NCI-H2227 (cell line): ENCODE results near the gene MGAT3.
"Not testable (repeated sequence)": the region's sequence is repeated elsewhere in the genome, so short reads cannot be mapped to it uniquely, and the experiment has no call there.

Source experiments
- DNase-seq: peaks from one replicate; lab custom pipeline; 2025; ENCODE audit not compliant: unreplicated experiment; lab: John Stamatoyannopoulos, UW

MGAT3 gene

DNA sequence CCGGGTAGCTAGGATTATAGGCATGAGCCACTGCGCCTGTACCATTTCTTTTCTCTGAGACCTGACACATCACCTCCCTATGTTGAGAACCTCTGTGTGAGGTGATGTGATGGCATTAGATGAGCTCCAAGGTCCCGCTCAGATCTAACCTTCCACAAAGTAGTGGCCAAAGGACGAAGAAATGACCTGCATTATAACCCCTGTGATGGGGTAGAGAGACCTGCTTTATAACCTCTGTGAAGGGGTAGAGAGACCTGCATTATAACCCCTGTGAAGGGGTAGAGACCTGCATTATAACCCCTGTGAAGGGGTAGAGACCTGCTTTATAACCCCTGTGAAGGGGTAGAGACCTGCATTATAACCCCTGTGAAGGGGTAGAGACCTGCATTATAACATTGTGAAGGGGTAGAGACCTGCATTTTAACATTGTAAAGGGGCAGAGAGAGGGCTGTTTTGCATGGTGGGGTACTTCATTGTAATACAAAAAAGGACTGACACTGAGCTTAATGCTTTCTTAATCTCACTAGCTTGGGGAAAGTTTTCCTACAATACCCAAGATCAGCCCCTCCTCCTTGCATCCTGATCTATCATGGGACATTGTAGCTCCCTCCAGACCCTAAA is 53.8 kb downstream of the MGAT3 start:
- DNase-seq = no peak

DNA sequence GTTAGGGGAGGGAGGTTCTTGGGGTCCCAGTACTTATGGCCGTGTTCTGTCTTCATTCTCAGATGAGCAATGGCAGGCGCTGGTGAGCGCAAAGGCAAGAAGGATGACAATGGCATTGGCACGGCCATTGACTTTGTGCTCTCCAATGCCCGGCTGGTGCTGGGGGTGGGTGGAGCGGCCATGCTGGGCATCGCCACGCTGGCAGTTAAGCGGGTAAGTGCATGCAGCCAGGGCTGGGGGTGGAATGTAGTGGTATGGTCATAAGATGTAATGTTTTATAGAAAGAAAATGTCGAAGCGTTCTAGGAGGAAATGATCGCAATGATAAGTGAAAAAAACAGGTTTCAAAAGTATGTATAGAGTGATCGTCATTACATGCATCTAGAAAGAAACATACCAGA is 54.4 kb downstream of the MGAT3 start:
- no peak for DNase-seq

- DNase-seq = no peak
Observed at GRCh38 chr22:39512026-39512425, 55.2 kb downstream of the MGAT3 start.

DNA sequence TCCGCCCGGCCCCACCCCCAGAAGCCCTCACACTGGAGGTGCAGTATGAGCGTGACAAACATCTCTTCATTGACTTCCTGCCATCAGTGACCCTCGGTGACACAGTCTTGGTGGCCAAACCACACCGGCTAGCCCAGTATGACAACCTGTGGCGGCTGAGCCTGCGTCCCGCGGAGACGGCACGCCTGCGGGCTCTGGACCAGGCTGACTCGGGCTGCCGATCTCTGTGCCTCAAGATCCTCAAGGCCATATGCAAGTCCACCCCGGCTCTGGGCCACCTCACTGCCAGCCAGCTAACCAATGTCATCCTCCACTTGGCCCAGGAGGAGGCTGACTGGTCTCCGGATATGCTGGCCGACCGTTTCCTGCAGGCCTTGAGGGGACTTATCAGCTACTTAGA is 57.0 kb downstream of the MGAT3 start:
- DNase-seq = no peak

GRCh38 chr22:39514373-39514973 is 57.7 kb downstream of the MGAT3 start:
- DNase-seq = peak; percentile 62

GRCh38 chr22:39515266-39516050 is 58.6 kb downstream of the MGAT3 start:
- DNase-seq = no peak

GRCh38 chr22:39517470-39517869 is 60.7 kb downstream of the MGAT3 start:
- DNase-seq = no peak

DNA sequence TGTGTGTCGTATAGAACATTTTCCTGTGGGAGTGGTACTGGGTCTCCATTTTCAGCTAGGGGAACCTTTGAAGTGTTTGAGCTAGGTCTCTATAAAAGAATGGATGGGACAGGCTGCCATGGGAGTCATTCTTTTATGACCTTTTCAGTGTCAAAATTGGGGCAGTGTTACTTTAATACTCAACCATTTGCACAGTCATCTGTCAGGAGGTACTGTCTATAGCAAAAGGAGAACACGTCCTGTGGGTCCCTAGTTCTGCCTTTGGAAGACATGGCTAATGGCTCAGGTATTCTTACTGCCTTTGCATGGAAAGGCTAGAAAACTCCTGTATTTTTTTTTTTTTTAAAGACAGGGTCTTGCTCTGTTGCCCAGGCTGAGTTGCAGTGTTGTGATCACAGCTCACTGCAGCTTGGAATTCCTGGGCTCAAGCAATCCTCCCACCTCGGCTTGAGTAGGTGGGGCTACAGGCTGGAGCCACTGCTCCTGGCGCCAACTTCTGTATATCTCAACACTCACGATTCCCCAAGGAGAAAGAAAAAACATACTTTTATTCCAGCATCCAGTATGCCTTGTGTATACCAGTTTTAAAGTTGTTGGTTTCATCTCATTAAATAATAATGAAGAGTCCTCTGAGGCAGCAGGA is 61.5 kb downstream of the MGAT3 start:
- DNase-seq = peak; percentile 10

DNA sequence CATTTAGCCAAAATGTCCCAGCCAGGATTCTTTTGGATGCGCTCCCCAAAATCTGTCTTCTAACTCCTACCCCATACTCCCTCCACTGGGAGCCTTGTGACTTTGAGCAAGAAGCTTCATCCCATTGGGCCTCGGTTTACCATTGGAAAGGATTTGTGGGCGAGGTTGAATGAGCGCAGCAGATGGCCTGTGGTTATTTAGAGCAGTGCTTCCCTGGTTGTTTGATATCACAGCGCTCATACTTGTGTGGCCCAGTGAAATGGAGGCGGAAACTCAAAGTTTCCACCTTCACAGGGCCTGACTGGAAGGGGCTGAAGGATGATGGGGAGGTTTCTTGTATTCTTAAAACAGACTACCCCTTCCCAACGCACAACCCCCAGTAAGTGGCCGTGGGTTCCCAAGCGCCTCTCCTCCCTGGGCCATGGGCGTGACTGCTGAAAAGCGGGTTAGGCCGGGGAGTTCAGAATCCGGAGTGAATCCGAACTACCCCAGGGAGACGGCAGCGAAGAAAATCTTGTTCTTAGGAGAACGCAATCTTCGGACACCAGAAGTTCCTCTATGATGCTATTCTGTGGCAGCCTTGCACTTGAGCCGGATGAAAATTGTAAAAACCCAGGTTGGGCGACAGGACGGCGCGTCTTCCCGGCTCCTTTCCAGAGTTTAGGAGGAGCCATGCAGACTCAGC is 62.3 kb downstream of the MGAT3 start:
- peak; percentile 57 for DNase-seq

- DNase-seq = peak; percentile 97
Observed at GRCh38 chr22:39519681-39520225, 62.9 kb downstream of the MGAT3 start.

- DNase-seq = peak; percentile 94
Observed at GRCh38 chr22:39520226-39521105, 63.7 kb downstream of the MGAT3 start, which contains the start of gene ATF4. ATF4 (plus strand) TSS chr22:39520562; CDS start chr22:39521446, 884 bp downstream.

GRCh38 chr22:39521106-39521885 is 64.5 kb downstream of the MGAT3 start:
- peak; percentile 76 for DNase-seq

GRCh38 chr22:39522091-39522490 is 65.3 kb downstream of the MGAT3 start:
- DNase-seq = not testable (repeated sequence)

GRCh38 chr22:39522567-39523300 is 65.9 kb downstream of the MGAT3 start:
- no peak for DNase-seq

GRCh38 chr22:39524089-39524752 is 67.4 kb downstream of the MGAT3 start:
- DNase-seq = no peak

GRCh38 chr22:39524753-39525657 is 68.2 kb downstream of the MGAT3 start:
- no peak for DNase-seq

- no peak for DNase-seq
Observed at GRCh38 chr22:39525658-39525975, 68.8 kb downstream of the MGAT3 start.
